Neural cell (in vitro differentiated cells): ENCODE data around the gene IDNK. TPM values are rescaled to one million over a fixed set of nuclear protein-coding genes. Genes with fewer than 3 reads are reported as not detected.

Experiments used
- H2AFZ ChIP-seq: fragments of 200-600, 300-800 bp; sonication (generic), shearing (Covaris generic); 2 replicates; pipeline ENCODE4 v1.6.0; 2014; ENCODE audit warnings: low read depth, mild to moderate bottlenecking, antibody characterized with exemption, low read length, moderate library complexity
- H3F3A ChIP-seq: fragments of 200-600 bp; shearing (Covaris generic); 2 replicates; pipeline ENCODE4 v1.6.1; 2016; ENCODE audit warnings: mild to moderate bottlenecking, moderate library complexity, mixed read lengths, antibody characterized with exemption, low read length; ENCODE audit not compliant: insufficient read depth, poor library complexity, severe bottlenecking
- H3K27ac ChIP-seq: fragments of 200-600, 300-800 bp; sonication (generic), shearing (Covaris generic); 2 replicates; pipeline ENCODE4 v1.5.1; 2014; ENCODE audit warnings: mild to moderate bottlenecking, low read length, moderate library complexity
- H3K27me3 ChIP-seq: fragments of 300-800, 200-600 bp; sonication (generic), shearing (Covaris generic); 2 replicates; pipeline ENCODE4 v1.6.0; 2014; ENCODE audit warnings: mild to moderate bottlenecking, low read depth, low read length, moderate library complexity; ENCODE audit not compliant: insufficient read depth
- H3K36me3 ChIP-seq: fragments of 300-800, 200-600 bp; sonication (generic), shearing (Covaris generic); 2 replicates; pipeline ENCODE4 v1.5.1; 2014; ENCODE audit warnings: mild to moderate bottlenecking, antibody characterized with exemption, low read length, moderate library complexity; ENCODE audit not compliant: insufficient read depth
- H3K4me2 ChIP-seq: fragments of 300-800, 200-600 bp; sonication (generic), shearing (Covaris generic); 2 replicates; pipeline ENCODE4 v1.6.0; 2014; ENCODE audit warnings: mild to moderate bottlenecking, low read length
- H3K4me3 ChIP-seq: fragments of 300-800, 200-600 bp; sonication (generic), shearing (Covaris generic); 2 replicates; pipeline ENCODE4 v1.5.1; 2014; ENCODE audit warnings: mild to moderate bottlenecking, low read length, moderate library complexity
- H3K79me2 ChIP-seq: fragments of 200-600 bp; shearing (Covaris generic); replicated peaks from 2 replicates; pipeline ENCODE4 v1.6.0; 2014; ENCODE audit warnings: mild to moderate bottlenecking, low read length, moderate library complexity; ENCODE audit not compliant: insufficient read depth
- H3K9ac ChIP-seq: fragments of 300-800, 200-600 bp; sonication (generic), shearing (Covaris generic); 2 replicates; pipeline ENCODE4 v1.6.1; 2016; ENCODE audit warnings: mild to moderate bottlenecking, low read length, mixed read lengths
- H3K9me2 ChIP-seq: fragments of 200-600 bp; shearing (Covaris generic); 2 replicates; pipeline ENCODE4 v1.6.1; 2016; ENCODE audit warnings: mild to moderate bottlenecking, low read length, mixed read lengths; ENCODE audit not compliant: insufficient read depth
- H3K9me3 ChIP-seq: fragments of 200-600, 300-800 bp; sonication (generic), shearing (Covaris generic); 2 replicates; pipeline ENCODE4 v1.6.1; 2016; ENCODE audit warnings: mild to moderate bottlenecking, mixed run types, low read length, moderate library complexity, mixed read lengths
- H4K20me1 ChIP-seq: fragments of 200-600 bp; shearing (Covaris generic); 2 replicates; pipeline ENCODE4 v1.6.1; 2016; ENCODE audit warnings: mild to moderate bottlenecking, mixed run types; ENCODE audit not compliant: insufficient read depth
- CTCF ChIP-seq: fragments of 450-650 bp; IDR thresholded peaks from 2 replicates; pipeline ENCODE4 v1.5.1; 2014; ENCODE audit warnings: antibody characterized with exemption, mild to moderate bottlenecking, moderate library complexity; ENCODE audit not compliant: poor library complexity, severe bottlenecking
- EP300 ChIP-seq: fragments of 450-650 bp; conservative IDR thresholded peaks from 2 replicates; pipeline ENCODE4 v1.6.1; 2014; ENCODE audit warnings: antibody characterized with exemption, mild to moderate bottlenecking, moderate library complexity; ENCODE audit not compliant: poor library complexity, severe bottlenecking
- EZH2 ChIP-seq: fragments of 200-600, 300-800 bp; shearing (Covaris generic), sonication (generic); IDR thresholded peaks from 2 replicates; pipeline ENCODE4 v1.6.1; 2014; ENCODE audit warnings: antibody characterized with exemption, low read length, borderline replicate concordance, mild to moderate bottlenecking; ENCODE audit not compliant: insufficient read depth, poor library complexity, severe bottlenecking
- MXI1 ChIP-seq: fragments of 450-650 bp; conservative IDR thresholded peaks from 2 replicates; pipeline ENCODE4 v1.6.1; 2014; ENCODE audit warnings: antibody characterized with exemption, mild to moderate bottlenecking; ENCODE audit not compliant: poor library complexity, severe bottlenecking
- POLR2AphosphoS5 ChIP-seq: IDR thresholded peaks from 2 replicates; pipeline ENCODE4 v1.6.1; 2012
- RAD21 ChIP-seq: fragments of 450-650 bp; conservative IDR thresholded peaks from 2 replicates; pipeline ENCODE4 v1.6.1; 2014; ENCODE audit warnings: antibody characterized with exemption, mild to moderate bottlenecking, moderate library complexity
- REST ChIP-seq: IDR thresholded peaks from 2 replicates; pipeline ENCODE4 v1.6.1; 2012; ENCODE audit warnings: borderline replicate concordance
- SMC3 ChIP-seq: fragments of 450-650 bp; conservative IDR thresholded peaks from 2 replicates; pipeline ENCODE4 v1.6.1; 2014; ENCODE audit warnings: antibody characterized with exemption, mild to moderate bottlenecking, moderate library complexity; ENCODE audit not compliant: poor library complexity
- TAF1 ChIP-seq: IDR thresholded peaks from 2 replicates; pipeline ENCODE4 v1.6.1; 2012; ENCODE audit warnings: low read depth
- polyA plus RNA-seq: library from polyadenylated mRNA; depleted of rRNA; stranded (reverse); fragments of >200 nt; gene quantifications from 2 replicates; pipeline ENCODE4 v1.2.3, GENCODE V29; 2014

IDNK gene
- polyA plus RNA-seq, 1 donor from 2014 or later, result 7.5 TPM

- Histone ChIP-seq H3F3A (no peaks in the 10 kb centered on the region), H4K20me1 (no peaks in the 10 kb centered on the region), H3K36me3 (no peaks in the 10 kb centered on the region), H3K9ac (no peak overlapping the region), H3K9me2 (no peaks in the 10 kb centered on the region), H3K27me3 (no peaks in the 10 kb centered on the region), H3K27ac (no peak overlapping the region), H3K4me2 (no peak overlapping the region), H3K79me2 (no peaks in the 10 kb centered on the region), H2AFZ (no peak overlapping the region), H3K4me3 (no peak overlapping the region), H3K9me3 (no peaks in the 10 kb centered on the region)
- TF ChIP-seq CTCF, result no peak
- TF ChIP-seq RAD21, result no peak
- no peak for TF ChIP-seq REST
- TF ChIP-seq POLR2AphosphoS5, result no peak
- no peak for TF ChIP-seq EZH2
- no peak for TF ChIP-seq EP300
- TF ChIP-seq MXI1, result no peak
- TF ChIP-seq SMC3, result no peak
These were observed 40.9 kb upstream of the IDNK start for GRCh38 chr9:83582029-83582428.

GRCh38 chr9:83583151-83584014, 39.6 kb upstream of the IDNK start:
- no peak overlapping the region for H3K4me3 ChIP-seq
- no peak for TF ChIP-seq CTCF
- TF ChIP-seq EP300, result no peak
- no peak for TF ChIP-seq REST
- TF ChIP-seq TAF1, result no peak
- TF ChIP-seq RAD21, result no peak
- TF ChIP-seq POLR2AphosphoS5, result no peak
- no peak for TF ChIP-seq MXI1
- no peak for TF ChIP-seq SMC3
- TF ChIP-seq EZH2, result no peak
- no peaks in the 10 kb centered on the region for H3K36me3 ChIP-seq
- no peaks in the 10 kb centered on the region for H3K9me2 ChIP-seq
- no peaks in the 10 kb centered on the region for H3K9me3 ChIP-seq
- H3F3A ChIP-seq, result no peaks in the 10 kb centered on the region
- H3K27me3 ChIP-seq, result no peaks in the 10 kb centered on the region
- no peak overlapping the region for H2AFZ ChIP-seq
- no peak overlapping the region for H3K9ac ChIP-seq
- no peak overlapping the region for H3K4me2 ChIP-seq
- no peaks in the 10 kb centered on the region for H4K20me1 ChIP-seq
- no peak overlapping the region for H3K27ac ChIP-seq
- H3K79me2 ChIP-seq, result no peaks in the 10 kb centered on the region
